GM19025 (cell line): ENCODE measurements around the gene KRT6A.

Experiments
- ATAC-seq: cut with Tn5 transposase; IDR thresholded peaks from one replicate; pipeline ENCODE4 v1.9.1; 2021; ENCODE audit warnings: mild to moderate bottlenecking, low read depth, moderate library complexity; ENCODE audit not compliant: unreplicated experiment

Gene KRT6A

GRCh38 chr12:52438305-52439301 is 54.5 kb downstream of the KRT6A start:
- no peak for ATAC-seq

DNA sequence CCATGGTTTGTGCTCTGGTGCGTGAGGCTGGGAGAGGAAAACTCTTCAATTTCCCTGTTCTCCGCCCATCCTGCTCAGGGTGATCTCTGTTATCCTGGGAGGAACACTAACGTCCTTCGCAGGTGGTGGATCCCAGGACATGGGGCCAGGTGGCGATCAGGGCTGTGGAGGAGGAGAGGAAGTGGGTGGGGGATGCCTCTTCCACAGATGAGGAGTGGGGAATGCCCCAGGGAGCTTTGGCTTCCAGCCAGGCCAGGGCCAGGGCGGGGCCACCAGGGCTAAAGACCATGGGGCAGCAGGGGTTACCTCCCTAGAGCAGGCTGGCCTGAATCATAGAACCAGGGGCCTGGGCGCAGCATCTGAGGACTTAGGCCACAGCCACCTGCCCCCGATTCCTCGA is 55.5 kb downstream of the KRT6A start:
- no peak for ATAC-seq
